Measurements from ENCODE around the gene LAD1. TPM values are rescaled to one million over a fixed set of nuclear protein-coding genes. Genes with fewer than 3 reads are reported as not detected.

Gene LAD1
- polyA plus RNA-seq, 3 donors = not detected

- Mint-ChIP-seq H3K4me3 (no peak overlapping the region), H3K27me3 (ENCODE audit: low read depth in 3 of 3) (peaks cover 4 to 13% (median 11%) of the 10 kb centered on the region in 3 donors), H3K9me3 (no peaks in the 10 kb centered on the region), H3K4me1 (no peaks in the 10 kb centered on the region), H3K27ac (no peak overlapping the region), H3K36me3 (no peaks in the 10 kb centered on the region)
- intact Hi-C loops (cut with micrococcal nuclease) = no loop called here
- no peak overlapping the region for H3K4me3 ChIP-seq (replicated peaks in 1 of 3; ENCODE audit: low read depth in 2 of 3, low read length in 3 of 3)
- H3K36me3 ChIP-seq (replicated peaks in 1 of 2; ENCODE audit: control insufficient read depth in 1 of 2, insufficient read depth in 2 of 2, low read length in 2 of 2) = no peaks in the 10 kb centered on the region
- no peaks in the 10 kb centered on the region for H4K20me1 ChIP-seq (ENCODE audit: insufficient read depth, low read length)
- no peak overlapping the region for H3K4me2 ChIP-seq (replicated peaks; ENCODE audit: extremely low read depth, low read length, poor library complexity, severe bottlenecking)
- no peak for TF ChIP-seq CTCF (IDR thresholded peaks at IDR 0.05)
- no peak for DNase-seq
- H3K27me3 ChIP-seq (ENCODE audit: control insufficient read depth in 2 of 2, insufficient read depth in 2 of 2, low read length in 2 of 2) = peaks cover 0 to 5% of the 10 kb centered on the region in 2 donors
- no peak overlapping the region for H2AFZ ChIP-seq (ENCODE audit: insufficient read depth, low read depth, low read length, poor library complexity, severe bottlenecking)
- 84% methylated on average over 5 of the region's 6 CpGs for WGBS (ENCODE audit: insufficient coverage)
- H3K9ac ChIP-seq (ENCODE audit: insufficient read depth, low read length, poor library complexity, severe bottlenecking) = no peak overlapping the region
- no peaks in the 10 kb centered on the region for H3K9me3 ChIP-seq (replicated peaks in 1 of 2; ENCODE audit: control insufficient read depth in 1 of 2, insufficient read depth in 1 of 2, low read length in 2 of 2)
- no peaks in the 10 kb centered on the region for H3K4me1 ChIP-seq (ENCODE audit: control insufficient read depth in 1 of 2, insufficient read depth in 2 of 2, low read length in 2 of 2)
- no peaks in the 10 kb centered on the region for H3K79me2 ChIP-seq (ENCODE audit: insufficient read depth, low read length)
- no peak overlapping the region for H3K27ac ChIP-seq (ENCODE audit: low read depth in 1 of 2, low read length in 2 of 2)
Measured at GRCh38 chr1:201378804-201379203, 20.3 kb downstream of the LAD1 start.

- Histone ChIP-seq H4K20me1 (ENCODE audit: insufficient read depth, low read length) (no peaks in the 10 kb centered on the region), H3K4me1 (ENCODE audit: control insufficient read depth in 1 of 2, insufficient read depth in 2 of 2, low read length in 2 of 2) (no peaks in the 10 kb centered on the region), H3K4me3 (replicated peaks in 1 of 3; ENCODE audit: low read depth in 2 of 3, low read length in 3 of 3) (no peak within 1 kb of the TSS), H3K79me2 (ENCODE audit: insufficient read depth, low read length) (no peaks in the 10 kb centered on the region), H3K4me2 (replicated peaks; ENCODE audit: extremely low read depth, low read length, poor library complexity, severe bottlenecking) (no peak within 1 kb of the TSS), H3K9ac (ENCODE audit: insufficient read depth, low read length, poor library complexity, severe bottlenecking) (no peak within 1 kb of the TSS), H3K27me3 (ENCODE audit: control insufficient read depth in 2 of 2, insufficient read depth in 2 of 2, low read length in 2 of 2) (peaks cover 0 to 5% of the 10 kb centered on the region in 2 donors), H2AFZ (ENCODE audit: insufficient read depth, low read depth, low read length, poor library complexity, severe bottlenecking) (no peak within 1 kb of the TSS), H3K27ac (ENCODE audit: low read depth in 1 of 2, low read length in 2 of 2) (no peak within 1 kb of the TSS), H3K36me3 (replicated peaks in 1 of 2; ENCODE audit: control insufficient read depth in 1 of 2, insufficient read depth in 2 of 2, low read length in 2 of 2) (no peaks in the 10 kb centered on the region), H3K9me3 (replicated peaks in 1 of 2; ENCODE audit: control insufficient read depth in 1 of 2, insufficient read depth in 1 of 2, low read length in 2 of 2) (no peaks in the 10 kb centered on the region)
- no peak for DNase-seq
- TF ChIP-seq CTCF (IDR thresholded peaks at IDR 0.05) = no peak
- H3K9me3 Mint-ChIP-seq = no peaks in the 10 kb centered on the region
- no peak within 1 kb of the TSS for H3K4me3 Mint-ChIP-seq
- no peaks in the 10 kb centered on the region for H3K36me3 Mint-ChIP-seq
- WGBS (ENCODE audit: insufficient coverage) = 57% methylated on average over 1 of the region's 9 CpGs
- intact Hi-C loops (cut with micrococcal nuclease) = no loop called here
- H3K4me1 Mint-ChIP-seq = no peaks in the 10 kb centered on the region
- peaks cover 4 to 15% (median 11%) of the 10 kb centered on the region in 3 donors for H3K27me3 Mint-ChIP-seq (ENCODE audit: low read depth in 3 of 3)
- no peak within 1 kb of the TSS for H3K27ac Mint-ChIP-seq
Measured at GRCh38 chr1:201377611-201378092, 21.5 kb downstream of the LAD1 start, which contains the start of gene TNNT2. Gene TNNT2, minus strand, starts transcription at chr1:201377680. Its CDS starts 4,426 bp downstream, at chr1:201373254.

Measured in CD14-positive monocyte (primary cell).